Retina (tissue), 1 donor: Measurements from ENCODE around the gene LMNTD1.

Source experiments
- DNase-seq: peaks from one replicate; pipeline ENCODE4 v3.0.0-alpha.2; 2016

Gene LMNTD1

GRCh38 chr12:25550186-25550585 lies 2.9 kb downstream of the LMNTD1 start:
- DNase-seq = no peak

DNA sequence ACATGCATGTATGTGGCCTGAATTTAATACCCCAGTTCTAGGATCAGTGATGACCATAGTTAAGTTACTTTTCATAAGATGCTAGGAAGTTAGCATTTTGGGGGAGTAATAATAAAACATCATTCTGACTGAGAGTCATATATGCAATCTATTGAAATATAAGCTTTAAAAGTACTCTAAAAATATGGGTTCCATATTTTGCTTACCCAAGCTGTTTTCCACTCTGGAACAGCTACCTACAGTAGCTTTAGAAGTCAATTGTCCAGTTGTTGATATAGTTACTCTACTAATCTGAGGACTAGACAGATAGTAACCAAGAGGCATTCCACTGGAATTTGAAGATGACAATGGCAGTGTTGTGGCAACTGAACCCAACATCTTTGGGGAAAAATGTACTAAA lies 4.0 kb downstream of the LMNTD1 start:
- DNase-seq = no peak

DNA sequence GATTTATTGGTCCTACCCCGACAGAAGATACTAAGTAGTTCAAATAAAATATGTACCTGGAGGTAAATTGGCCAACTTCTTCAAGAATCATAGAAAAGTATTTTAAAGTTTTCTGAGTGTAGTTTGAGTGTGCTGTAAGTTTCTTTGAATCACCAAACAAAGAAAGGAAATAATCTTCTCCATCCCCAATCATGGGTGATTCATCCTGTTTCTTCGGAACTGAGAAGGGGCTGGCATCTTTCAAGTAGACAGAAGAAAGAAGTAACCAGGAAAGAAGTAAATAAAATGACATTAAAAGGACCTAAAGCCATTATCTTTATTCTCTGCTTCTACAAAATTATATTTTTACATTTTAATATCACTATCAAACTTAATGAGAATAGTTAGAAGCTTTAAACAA lies 6.8 kb downstream of the LMNTD1 start:
- DNase-seq = no peak

DNA sequence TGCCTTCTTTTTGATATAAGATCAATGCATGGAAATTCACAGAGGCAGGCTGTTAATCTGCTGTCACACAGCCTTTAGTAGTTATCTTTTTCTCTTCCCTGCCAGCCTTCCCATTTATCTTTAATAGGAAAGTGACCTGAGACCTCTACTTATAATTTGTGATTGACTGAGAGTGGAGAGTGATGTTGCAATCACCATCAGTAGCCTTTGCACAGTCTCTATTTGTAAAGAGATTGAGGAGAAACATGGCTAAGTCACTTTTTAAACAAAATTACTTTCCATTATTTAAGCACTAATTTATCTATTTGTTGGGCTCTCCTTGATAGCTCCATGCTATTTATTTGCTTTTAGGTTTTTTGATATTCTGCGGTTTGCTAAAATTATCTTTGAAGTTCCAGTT lies 19.9 kb downstream of the LMNTD1 start:
- no peak for DNase-seq

DNA sequence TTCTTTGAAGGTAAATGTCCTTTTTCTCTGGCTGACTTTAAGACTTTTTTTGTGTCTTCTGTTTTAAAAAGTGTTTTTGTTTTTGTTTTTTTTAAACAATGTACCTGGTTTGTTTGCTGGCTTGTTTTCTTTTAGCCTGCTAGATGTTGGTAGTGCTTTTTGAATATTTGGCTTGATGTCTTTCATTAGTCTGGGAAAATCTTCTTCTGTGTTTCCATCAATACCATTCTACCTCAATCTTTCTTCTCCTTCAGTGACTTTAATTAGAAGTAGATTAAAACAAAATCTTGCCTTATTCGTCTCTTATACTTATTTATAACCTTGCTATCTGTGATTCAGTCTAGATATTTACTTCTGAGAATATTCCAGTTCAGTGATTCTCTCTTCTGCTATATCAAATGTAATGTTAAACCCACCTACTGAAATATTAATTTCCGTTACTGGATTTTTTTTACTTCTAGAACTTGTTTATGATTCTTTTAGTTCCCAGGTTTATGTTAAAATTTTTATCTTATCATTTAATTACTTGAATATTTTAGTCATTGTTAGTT lies 21.5 kb downstream of the LMNTD1 start:
- no peak for DNase-seq

- no peak for DNase-seq
Observed at GRCh38 chr12:25529738-25530137, 23.3 kb downstream of the LMNTD1 start.

- DNase-seq = no peak
Observed at GRCh38 chr12:25526778-25527177, 26.3 kb downstream of the LMNTD1 start.

- no peak for DNase-seq
Observed at GRCh38 chr12:25524366-25524765, 28.7 kb downstream of the LMNTD1 start.

- no peak for DNase-seq
Observed at GRCh38 chr12:25521625-25522256, 31.3 kb downstream of the LMNTD1 start.

- DNase-seq = peak; percentile 40
Observed at GRCh38 chr12:25518512-25518911, 34.6 kb downstream of the LMNTD1 start.

- DNase-seq = no peak
Observed at GRCh38 chr12:25504744-25505143, 48.3 kb downstream of the LMNTD1 start.

GRCh38 chr12:25503666-25504065 lies 49.4 kb downstream of the LMNTD1 start:
- DNase-seq = no peak

GRCh38 chr12:25502596-25502995 lies 50.5 kb downstream of the LMNTD1 start:
- DNase-seq = no peak

- DNase-seq = no peak
Observed at GRCh38 chr12:25502118-25502517, 51.0 kb downstream of the LMNTD1 start.

DNA sequence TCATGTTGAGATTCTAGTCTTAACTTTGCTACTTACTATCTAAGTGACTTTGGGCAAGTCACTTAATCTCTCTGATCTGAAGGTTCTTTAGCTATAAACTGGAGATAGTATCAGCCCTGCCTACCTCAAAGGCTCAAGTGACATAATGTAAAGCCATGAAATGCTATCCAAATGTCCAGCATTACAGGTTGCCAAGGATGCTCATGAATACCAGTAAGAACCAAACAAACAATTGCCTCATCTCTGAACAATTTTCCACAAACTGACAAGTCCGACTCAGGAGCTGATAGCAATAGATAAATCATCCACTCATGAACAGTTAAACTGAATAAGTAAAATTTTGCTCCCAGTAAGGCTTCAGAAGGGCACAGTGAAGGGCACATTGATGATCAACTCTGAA lies 51.5 kb downstream of the LMNTD1 start:
- DNase-seq = no peak

- no peak for DNase-seq
Observed at GRCh38 chr12:25500651-25501050, 52.4 kb downstream of the LMNTD1 start.

DNA sequence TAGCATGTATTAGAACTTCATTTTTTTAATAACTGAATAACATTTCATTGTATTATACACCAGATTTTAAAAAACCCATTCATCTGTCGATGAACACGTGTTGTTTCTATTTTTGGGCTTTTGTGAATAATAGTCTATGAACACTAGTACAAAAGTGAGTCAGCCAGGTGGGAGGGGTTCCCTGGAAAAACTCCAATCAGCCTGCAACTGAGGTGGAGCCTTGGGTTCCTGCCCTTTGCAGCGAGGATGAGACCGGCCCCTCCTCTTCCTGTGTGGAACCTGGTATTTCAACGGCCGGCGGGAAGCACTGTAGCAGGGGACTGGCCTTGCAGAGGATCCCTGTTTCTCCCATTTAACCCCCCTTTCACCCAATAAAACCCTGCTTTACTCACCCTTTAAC lies 56.1 kb downstream of the LMNTD1 start:
- no peak for DNase-seq

DNA sequence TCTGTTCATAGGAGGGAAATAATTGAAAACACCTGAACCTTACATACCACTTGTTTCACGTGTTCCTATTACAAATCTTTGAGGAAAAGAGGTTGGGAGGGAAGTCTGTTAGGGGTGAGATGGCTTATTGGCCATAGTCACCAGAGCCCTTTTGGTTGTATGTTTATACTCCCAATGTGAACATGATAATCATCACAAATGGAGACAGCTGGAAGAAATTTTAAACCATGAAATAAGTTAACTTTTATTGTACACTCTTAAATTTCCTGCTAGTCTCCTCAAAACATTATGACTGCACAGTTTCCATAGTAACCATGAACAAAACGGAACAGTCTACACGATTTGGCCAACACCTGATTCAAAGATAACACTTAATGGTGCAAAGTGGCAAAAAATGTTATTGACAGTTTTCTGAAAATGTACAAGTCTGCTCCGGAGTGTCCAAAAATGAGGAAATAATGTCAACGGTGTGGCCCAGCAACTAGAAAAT lies 56.9 kb downstream of the LMNTD1 start:
- no peak for DNase-seq

DNA sequence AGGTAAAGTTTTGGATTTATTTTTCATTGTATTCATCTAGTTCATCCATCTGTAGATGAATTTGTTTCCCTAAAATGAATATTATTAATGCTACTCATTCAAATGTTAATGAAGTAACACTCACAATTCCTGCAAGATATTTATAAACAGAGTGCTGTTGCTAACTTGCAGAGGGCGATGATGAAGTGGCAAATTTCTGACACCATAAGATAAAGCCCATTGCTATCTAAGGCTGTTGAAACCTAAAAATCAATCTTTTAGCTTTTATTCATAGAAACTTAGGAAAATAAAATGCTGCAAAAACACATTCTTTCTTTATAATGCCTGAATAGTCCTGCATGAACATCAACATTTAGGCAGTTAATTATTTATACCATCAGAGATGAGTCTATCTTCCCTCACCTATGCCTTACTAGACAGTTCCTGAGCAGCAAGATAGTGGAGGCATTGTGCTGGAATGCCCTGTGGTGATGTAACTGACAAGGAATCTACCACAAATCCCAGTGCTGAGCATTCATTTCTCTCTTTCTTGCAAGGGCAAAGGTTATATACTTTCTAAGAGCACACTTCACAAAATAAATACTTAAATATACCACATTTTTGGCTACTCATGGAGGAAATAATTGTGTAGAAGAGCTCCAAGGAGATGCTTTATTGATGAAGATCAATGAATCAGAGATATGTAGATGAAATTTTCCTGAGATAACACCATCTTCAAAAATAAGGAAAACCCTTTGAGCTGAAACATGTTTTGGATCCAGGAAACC lies 57.6 kb downstream of the LMNTD1 start:
- DNase-seq = no peak

- no peak for DNase-seq
Observed at GRCh38 chr12:25494926-25495325, 58.2 kb downstream of the LMNTD1 start.

GRCh38 chr12:25493682-25494081 lies 59.4 kb downstream of the LMNTD1 start:
- no peak for DNase-seq

GRCh38 chr12:25491396-25492325 lies 61.4 kb downstream of the LMNTD1 start:
- DNase-seq = no peak
